DMS 273 (cell line): ENCODE measurements around the gene CPNE1.
"Not testable (repeated sequence)": the region's sequence is repeated elsewhere in the genome, so short reads cannot be mapped to it uniquely, and the experiment has no call there.

ENCODE experiments used
- DNase-seq: peaks from one replicate; lab custom pipeline; 2025; ENCODE audit not compliant: unreplicated experiment; lab: John Stamatoyannopoulos, UW

Gene CPNE1

DNA sequence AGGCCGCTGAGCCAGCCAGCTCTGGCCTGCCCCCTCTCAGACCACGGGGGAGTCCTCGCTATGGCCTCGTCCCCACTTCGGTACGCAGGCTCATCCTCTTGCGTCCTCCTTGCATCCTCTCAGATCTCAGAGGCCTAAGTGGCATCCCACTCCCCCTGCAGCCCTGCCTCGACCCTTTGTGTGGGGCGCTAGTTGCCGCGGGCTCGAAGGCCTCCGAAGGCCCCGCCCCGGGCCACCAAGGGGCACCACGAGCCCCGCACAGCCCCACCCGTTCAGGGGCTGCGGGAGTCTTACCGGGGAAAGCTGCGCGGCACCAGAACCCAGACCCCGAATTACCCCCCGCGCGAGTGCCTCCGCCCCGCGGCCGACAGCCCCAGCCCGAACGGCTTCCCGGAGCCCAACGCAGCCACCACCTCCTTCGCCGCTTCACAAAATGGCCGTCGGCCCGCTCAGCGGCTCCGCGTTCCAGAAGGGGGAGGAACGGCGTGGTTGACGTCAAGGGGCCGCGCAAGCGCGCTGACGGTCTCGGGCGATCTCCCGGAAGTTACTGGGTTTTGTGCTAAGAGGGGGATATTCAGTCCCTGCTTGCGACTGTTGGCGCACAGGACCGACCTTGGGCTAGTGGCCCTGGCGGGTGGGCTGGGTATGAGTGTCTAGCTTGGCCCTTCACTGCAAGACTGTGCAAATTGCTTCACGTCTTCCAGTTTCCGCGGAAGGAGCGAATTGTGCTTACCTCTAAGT lies at the start of gene CPNE1, which contains the start of gene RBM12:
Gene CPNE1 (minus strand): TSS at position 435 of the 741 bp plus-strand sequence. CDS start 31,977 bp downstream, outside the sequence.
Gene RBM12 (minus strand): TSS at position 435 of the 741 bp plus-strand sequence. CDS start 9,578 bp downstream, outside the sequence.
- peak; percentile 97 for DNase-seq

DNA sequence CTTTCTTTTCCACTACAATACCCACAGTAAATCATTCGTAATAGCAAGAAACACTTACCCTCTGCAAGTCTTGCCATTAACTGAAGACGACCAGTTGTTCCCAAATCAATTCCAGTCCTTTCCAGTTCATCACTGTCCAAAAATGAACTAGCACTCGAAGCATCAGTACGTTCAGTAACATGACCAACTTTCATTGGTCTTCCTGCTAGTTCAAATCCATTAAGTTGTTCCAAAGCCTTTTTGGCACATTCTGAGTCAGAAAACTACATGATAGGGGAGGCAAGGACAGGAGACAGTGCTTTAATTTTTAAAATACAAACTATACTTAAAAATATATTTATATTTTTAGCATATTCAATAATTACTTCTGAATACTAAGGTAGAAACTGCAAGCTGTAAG lies 49.4 kb upstream of the CPNE1 start:
- DNase-seq = no peak

DNA sequence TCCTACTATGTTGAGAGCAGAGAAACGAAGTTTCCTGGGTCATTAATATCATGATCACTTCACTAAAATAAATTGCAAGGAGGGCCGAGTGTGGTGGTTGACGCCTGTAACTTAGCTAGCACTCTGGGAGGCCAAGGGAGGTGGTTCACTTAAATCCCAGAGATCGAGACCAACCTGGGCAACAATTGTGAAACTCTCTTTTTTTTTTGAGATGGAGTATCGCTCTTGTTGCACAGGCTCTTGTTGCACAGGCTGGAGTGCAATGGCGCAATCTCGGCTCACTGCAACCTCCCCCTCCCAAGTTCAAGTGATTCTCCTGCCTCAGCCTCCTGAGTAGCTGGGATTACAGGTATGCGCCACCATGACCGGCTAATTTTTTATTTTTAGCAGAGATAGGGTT lies 48.4 kb upstream of the CPNE1 start:
- DNase-seq = not testable (repeated sequence)

DNA sequence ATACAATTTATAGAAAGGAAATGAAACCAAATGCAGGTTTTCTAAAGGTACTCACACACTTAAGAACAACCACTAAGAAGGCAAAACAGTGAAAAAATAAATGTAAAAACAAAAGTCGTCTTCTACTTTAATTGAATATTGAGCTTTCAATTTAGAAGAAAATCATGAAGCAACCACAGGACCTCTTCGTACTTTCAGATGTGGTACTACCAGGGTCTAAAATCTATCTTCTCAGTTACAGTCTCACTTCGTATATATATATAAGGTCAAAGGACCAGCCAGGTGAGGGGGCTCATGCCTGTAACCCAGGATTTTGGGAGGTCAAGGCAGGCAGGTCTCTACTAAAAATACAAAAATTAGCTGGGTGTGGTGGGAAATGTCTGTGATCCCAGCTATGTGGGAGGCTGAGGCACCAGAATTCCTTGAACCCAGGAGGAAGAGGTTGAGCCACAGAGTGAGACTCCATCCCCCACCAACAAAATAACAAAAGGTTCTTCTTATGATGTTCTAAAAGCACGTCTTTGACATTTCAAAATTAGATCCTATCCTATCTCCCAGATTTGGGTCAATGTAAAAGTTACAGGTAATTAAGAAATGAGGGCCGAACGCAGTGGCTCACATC lies 47.0 kb upstream of the CPNE1 start:
- DNase-seq = no peak

DNA sequence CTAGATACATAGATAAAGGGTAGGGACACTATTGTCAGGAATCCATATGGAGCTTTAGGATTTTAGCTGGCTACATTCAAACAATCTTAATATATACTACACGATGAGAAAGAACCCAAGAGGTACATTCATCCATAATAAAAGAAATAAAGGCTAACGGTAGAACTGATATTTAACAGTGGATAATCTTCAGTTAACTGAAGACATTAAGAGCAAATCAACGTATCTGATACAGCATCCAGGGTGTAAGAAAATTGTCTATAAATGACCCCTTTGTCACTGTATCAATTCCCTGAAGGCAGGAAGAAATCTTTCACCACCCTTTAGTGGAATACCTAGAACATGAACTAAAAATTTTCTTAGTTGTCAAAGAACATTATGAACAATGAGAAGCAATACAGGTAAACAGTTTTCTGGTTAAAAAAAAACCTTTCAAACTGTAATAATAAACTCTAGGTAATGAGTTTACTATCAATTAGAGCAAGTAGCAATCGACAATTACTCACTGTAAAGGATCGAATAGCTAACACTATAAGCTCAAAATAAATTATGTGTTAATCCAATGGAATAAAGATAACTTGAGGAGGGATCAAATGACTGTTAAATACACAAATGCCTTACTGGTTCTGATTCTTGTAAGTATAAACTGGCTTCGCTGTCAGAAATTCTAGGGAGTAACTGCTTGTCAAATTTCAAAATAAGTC lies 46.3 kb upstream of the CPNE1 start:
- no peak for DNase-seq

DNA sequence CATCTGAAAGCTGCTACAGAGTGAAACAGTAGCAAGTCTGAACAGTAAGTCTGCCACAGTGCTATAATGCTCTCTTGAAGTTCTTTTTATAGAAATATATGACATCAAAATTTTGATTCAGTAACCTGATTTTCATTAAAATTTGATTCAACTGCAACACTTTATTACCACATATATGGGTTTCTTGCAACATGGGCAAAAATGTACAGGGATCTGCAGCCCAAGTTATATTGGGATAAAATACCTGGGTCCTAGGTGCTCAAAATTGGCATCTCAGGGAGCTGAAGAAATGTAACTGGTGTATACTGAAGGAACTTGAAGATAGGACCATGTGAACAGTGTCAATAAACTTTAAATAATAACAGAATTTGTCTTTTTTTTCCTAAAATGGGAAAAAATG lies 45.3 kb upstream of the CPNE1 start:
- no peak for DNase-seq

DNA sequence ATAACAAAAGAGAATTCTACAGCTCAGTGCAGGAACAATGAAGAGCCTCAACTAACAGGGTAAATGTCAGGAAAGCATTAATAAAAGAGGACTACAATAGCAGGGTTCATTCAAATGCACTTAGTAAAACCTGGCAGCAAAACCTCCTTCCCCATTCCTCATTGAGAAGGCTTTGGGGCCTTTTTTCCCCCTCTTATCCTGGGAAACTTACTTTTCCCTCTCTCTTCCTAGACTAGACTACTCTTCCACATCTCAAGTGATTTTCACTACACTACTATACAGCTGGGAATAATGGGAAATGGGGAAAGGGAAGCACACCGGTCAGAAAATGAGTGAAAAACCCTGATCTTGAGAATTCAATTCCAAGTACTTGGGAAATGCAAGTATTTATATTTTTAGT lies 44.6 kb upstream of the CPNE1 start:
- no peak for DNase-seq

DNA sequence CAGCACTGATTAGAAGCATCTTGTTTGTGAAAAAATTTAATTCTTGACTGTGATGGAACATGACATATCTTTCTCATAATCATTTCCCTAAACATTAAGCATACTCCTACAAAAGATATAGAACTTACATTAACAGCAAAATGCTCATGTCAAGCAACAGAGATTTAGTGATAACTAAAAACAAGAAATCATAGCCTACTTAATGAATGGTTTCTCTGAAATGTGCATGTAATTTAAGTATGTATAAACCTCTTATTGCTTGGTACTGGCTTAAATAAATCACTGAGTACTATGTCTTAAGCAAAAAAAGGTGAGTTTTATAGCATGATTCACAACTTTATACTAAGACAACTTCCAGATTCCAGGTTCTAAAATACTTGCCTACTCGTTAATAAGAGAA lies 43.8 kb upstream of the CPNE1 start:
- no peak for DNase-seq

DNA sequence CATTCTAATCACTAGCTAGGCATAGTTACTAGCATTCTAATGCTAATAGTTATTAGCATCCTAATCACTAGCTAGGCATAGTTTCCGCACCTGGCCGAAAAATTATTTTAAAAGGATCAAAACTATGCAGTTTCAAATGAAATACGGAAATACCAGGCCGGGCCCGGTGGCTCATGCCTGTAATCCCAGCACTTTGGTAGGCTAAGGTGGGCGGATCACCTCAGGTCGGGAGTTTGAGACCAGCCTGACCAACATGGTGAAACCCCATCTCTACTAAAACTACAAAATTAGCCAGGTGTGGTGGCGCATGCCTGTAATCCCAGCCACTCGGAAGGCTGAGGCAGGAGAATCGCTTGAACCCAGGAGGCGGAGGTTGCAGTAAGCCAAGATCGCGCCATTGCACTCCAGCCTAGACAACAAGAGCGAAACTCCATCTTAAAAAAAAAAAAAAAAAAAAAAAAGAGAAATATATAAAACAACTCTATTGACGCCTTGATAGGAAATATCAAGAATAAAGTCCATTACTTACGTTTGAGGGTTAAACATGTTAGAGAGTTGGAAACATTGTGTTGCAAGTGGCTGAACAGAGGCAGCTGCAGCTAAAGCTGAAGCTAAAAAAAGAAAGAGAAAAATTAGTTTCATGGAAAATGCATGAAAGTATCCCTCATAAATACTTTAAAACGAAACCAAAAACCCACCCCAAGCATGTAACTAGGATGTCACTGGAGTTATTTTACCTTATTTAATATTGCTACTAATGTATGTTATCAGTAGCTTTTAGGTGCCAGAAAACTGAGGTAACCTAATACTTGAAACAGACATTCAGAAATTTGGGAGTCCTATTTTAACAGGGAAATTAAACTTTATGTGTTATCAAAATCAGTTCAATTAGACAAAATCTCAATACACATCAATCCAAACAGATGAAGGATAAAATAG lies 42.2 kb upstream of the CPNE1 start:
- not testable (repeated sequence) for DNase-seq

DNA sequence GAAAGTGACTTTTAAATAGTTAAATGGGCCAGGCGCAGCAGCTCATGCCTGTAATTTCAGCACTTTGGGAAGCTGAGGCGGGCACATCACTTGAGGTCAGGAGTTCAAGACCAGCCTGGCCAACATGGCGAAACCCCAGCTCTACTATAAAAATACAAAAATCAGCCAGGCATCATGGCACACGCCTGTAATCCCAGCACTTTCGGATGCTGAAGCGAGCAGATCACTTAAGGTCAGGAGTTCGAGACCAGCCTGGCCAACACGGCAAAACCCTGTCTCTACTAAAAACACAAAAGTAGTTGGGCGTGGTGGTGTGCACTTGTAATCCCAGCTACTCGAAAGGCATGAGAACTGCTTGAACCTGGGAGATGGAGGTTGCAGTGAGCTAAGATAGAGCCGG lies 41.2 kb upstream of the CPNE1 start:
- not testable (repeated sequence) for DNase-seq

DNA sequence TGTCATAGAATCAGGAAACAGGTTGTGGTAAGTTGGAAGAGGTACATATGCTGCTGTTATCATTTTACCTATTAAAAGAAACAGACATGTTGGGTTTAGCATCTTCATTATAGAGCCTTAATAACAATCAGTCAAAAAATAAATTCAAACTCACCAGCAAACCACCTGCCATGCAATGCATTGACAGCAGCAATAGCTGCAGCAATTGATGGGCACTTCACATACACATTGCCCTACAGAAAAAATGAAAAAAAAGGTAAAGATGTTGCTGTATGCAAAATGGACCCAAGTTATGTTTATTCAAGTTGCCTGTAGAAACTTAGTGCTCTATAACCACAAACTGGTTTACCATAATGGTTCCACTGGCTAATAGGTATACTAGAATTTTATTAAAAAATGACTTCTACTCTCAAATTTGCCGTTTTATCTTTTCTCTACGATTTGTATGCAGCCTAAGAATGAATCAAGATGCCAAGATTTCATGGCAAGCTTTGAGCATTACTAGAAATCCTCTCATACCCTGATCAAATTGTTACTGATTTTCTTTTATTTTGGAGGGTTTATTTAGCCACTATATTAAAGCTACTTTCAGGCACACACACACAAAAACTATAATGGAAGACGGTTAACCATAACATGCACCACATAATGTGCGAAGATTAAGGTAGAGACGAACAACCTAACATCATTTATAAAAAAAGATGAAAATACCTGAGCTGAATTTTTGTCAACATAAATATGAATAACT lies 40.0 kb upstream of the CPNE1 start:
- DNase-seq = no peak

DNA sequence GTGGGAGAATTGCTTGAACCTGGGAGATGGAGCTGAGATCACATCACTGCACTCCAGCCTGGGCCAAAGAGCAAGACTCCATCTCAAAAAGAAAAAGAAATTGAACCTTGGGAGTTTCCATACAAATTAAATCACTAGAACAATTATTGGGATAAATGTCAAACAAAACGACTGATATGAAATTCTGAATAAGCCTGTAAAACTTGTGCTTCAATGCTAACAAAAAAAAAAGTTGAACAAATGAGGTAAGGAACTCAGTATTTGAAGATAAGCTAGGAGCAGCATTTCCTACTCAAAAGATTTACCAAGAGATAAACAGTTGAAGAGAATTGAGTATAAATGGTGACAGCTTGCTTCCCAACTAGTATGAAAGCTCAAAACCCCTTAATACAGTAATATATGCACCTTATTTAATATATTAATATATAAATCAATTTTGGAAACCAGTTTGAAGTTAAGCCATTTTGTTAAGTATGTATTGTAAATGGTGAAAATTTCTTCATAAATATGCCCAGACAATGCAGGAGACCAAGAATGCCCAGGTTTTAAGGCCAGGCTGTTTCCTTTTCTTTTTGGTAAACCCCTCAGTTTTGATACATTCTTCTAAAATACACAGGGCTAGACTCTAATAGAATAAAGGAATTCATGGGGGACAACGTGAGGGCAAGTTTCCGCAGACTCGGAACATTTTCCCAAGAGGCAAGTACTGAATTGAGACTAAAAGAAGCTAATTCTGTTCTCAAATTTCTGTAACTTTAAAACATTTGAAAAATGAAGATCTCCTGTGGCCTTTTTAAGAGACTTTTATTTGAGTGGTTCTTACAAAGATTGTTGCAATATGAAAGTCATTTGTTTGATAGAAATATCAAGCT lies 38.4 kb upstream of the CPNE1 start:
- DNase-seq = no peak

DNA sequence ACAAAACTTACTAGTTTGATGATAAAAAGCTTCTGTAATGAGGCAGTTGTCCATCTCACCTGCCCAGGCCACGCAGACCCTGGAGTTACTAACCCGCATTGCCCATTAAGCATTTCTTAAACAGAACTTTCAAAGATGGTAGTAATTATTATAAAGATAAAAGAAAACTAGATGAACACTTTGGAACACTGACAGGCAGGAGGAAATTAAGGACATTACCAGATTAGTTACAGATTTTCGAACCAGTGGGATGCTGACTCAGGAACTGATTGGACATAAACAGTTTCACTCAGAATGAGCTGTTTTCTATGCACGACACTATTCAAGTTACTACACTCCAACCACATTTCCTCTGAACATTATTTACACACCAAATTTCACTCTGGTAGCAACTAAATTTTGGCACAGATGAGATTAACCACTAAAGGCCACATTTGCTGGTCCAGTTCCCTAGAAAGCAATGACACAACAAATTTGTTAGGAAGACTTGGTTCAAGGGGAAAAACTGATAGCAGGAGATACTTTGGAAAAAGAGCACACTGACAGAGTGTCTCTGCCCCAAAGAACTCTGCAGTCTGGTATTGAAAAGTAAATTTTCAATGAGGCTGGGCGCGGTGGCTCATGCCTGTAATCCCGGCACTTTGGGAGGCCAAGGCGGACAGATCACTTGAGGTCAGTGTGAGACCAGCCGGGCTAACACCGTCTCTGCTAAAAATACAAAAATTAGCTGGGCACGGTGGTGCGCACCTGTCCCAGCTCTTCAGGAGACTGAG lies 37.5 kb upstream of the CPNE1 start:
- DNase-seq = peak; percentile 49

DNA sequence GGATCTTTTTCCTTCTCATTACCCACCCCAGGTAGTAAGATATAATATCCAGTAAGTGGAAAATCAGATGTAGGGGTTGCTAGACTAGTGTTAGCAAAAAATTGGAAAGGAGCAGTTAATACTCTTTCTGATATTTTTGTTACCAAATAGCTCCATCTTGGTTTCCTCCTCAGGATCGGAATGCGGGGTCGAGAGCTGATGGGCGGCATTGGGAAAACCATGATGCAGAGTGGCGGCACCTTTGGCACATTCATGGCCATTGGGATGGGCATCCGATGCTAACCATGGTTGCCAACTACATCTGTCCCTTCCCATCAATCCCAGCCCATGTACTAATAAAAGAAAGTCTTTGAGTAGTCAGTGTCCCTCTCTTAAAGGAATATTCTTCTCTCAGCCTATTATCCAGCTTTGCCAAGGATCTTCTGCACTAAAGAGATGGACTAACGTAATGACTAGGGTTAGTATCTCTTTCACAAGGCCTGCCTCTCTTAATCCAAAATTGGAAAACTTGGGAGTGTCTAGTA lies 36.0 kb upstream of the CPNE1 start:
- peak; percentile 56 for DNase-seq

DNA sequence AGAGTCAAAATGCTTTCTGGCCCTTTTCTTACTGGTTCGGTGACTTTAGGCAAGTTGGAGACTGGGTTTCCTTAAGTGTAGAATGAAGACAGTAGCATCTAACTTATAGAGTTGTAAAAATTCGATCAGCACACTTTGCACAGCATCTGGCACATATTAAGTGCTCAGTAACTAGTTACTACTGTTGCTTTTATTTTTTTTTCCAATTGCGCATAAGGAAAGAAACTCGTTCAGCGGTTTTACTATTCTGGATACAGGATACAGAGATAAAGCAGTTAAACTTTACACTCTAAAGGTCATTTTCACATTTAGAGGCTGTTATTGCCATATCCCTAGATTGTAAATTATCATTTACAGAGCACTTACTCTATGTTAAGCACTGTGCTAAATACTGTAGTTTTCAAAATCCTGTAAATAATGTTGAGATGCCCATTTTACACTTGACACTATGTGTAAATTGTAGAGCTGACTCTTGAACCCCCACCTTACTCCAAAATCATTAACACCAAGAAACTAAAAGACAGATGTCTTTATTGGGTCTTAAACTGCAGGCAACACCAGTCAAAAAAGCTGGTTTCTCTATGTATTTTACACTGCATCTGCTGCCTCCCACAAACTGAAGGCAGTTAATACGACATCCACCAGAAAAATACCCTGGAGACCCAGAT lies 35.4 kb upstream of the CPNE1 start:
- DNase-seq = peak; percentile 56

DNA sequence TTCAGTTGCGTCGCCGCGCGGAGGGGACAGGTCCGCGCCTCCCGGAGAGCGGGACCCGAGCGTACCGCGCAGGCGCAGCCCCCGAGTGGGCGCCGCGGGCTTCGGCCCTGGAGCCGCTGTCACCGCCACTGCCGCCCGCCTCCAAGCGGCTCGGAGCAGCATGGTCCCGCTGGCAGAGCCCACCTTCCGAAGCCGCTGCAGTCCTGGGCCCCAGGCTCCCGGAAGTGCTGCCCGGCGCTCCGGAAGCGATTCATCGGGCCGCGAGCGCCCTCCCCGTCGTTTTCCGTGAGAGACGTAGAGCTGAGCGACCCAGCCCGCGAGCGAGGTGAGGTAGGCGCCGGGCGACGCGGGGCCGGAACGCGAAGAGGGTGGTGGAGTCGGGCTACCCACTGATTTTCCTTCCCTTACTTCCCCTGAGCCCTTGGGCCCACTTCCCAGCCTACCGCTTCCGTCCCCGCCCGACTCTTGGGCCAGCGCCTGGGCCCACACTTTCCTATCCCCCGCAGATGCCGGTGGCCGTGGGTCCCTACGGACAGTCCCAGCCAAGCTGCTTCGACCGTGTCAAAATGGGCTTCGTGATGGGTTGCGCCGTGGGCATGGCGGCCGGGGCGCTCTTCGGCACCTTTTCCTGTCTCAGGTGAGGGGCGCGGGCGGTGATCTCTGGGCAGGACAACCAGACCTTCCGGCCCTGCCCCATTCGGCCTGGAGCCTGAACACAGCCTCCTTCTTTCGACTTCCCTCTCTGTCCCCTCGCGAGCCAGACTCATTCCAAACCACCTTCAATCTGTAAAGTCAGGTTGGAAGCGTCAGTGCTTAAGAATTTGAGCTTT lies 34.6 kb upstream of the CPNE1 start, which contains the start of the genes NFS1 and ROMO1:
Gene NFS1 (minus strand): TSS at position 226 of the 830 bp plus-strand sequence. CDS start 64 bp downstream, at position 162.
Gene ROMO1 (plus strand): TSS at position 279 of the 830 bp plus-strand sequence. CDS start 228 bp downstream, at position 507.
- DNase-seq = peak; percentile 94
